A549 treated with Hydrocortisone at 1 μM for 4 hours (cell line): ENCODE data around the gene TXNDC17. TPM values are rescaled to one million over a fixed set of nuclear protein-coding genes. Genes with fewer than 3 reads are reported as not detected.

Source experiments
- total RNA-seq: library from RNA; stranded (reverse); fragments of 200-300 nt; extraction: Qiagen RNA extraction; gene quantifications from 5 replicates; pipeline ENCODE4 v1.2.3, GENCODE V29; 2022

Gene TXNDC17
- 410 to 467 TPM (median 430 TPM) in 5 replicates for total RNA-seq

DNA sequence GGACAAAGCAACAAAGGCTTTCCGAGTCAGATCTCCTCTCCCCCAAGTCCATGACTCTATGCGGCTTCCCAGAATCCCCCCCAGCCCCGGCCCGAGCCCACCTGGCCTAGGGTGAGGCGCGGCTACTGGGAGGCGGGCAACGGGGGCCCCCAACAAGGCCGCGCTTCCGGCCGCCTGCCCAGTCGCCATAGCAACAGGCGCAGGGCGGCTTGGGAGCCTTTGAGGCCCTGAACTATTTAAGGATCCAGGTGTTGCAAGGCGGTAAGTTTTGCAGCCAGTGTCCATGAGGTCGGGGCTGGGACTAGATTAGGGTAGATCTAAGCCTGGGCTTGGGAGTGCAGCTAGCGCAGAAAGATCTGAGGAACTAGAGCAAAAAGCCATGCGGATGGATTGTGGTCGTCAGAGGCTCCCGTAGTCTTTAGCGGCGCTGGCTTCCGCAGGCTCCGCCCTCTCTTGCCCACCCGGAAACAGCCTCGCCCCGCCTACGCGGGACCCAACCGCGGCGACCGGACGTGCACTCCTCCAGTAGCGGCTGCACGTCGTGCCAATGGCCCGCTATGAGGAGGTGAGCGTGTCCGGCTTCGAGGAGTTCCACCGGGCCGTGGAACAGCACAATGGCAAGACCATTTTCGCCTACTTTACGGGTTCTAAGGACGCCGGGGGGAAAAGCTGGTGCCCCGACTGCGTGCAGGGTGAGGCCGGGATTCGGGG is at the start of gene TXNDC17, which contains the start of gene KIAA0753:
TSS of gene TXNDC17 (plus strand) at position 525 of the 711 bp plus-strand sequence. CDS start at position 548, 23 bp downstream.
TSS of gene KIAA0753 (minus strand) at position 176 of the 711 bp plus-strand sequence. CDS start 5,608 bp downstream, outside the sequence.

DNA sequence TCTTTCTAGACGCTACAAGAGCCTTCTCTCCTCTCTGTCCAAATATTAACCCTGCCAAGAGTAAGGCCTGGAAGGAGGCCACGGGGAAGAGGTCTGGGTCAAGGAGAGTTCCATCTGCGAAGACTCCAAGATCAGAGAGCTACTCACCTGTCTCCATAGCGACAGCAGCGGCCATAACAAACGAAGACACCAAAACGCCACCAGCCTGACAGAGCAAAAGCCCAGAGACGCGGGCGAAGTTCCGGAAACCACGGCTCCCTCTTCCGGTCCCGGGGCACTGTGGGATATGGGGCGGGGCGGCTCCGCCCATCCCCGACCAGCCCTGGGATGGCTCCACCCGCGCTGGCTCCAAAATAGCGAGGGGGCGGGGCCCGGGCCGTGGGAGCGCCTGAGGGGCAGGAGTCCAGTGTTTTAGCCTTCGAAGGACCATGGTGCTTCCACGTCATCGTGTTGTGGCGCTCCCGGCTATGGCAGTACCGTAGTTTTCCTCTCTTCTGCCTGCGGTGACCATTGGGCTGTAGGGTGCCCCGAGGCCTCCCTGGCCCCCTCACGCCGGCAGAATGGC is 10.6 kb downstream of the TXNDC17 start, which contains the start of the genes C17orf100 and MED31:
TSS of gene C17orf100 (plus strand) at position 409 of the 565 bp plus-strand sequence. CDS start at position 561, 152 bp downstream.
TSS of gene MED31 (minus strand) at position 252 of the 565 bp plus-strand sequence. CDS start at position 175, 77 bp downstream.

Other genes starting within 250 kb of the TXNDC17 start
- gene AIPL1, start 205.9 kb upstream of the TXNDC17 start, total RNA-seq, result not detected in 5 replicates
- 41.3 to 51.1 TPM (median 48.2 TPM) in 5 replicates for gene PIMREG, start 196.6 kb upstream of the TXNDC17 start, total RNA-seq
- 1.7 to 2.8 TPM (median 2.1 TPM) in 5 replicates for gene PITPNM3, start 84.5 kb upstream of the TXNDC17 start, total RNA-seq
- 19.5 to 22.4 TPM (median 20.3 TPM) in 5 replicates for gene KIAA0753, start 349 bp upstream of the TXNDC17 start, total RNA-seq
- 18.2 to 34.0 TPM (median 30.4 TPM) in 5 replicates for gene MED31, start 10.5 kb downstream of the TXNDC17 start, total RNA-seq
- gene C17orf100, start 10.7 kb downstream of the TXNDC17 start, total RNA-seq, result 1.8 to 3.3 TPM (median 2.8 TPM) in 5 replicates
- 0.13 to 0.47 TPM (median 0.15 TPM) in 5 replicates for gene SLC13A5, start 72.3 kb downstream of the TXNDC17 start, total RNA-seq
- not detected in 5 replicates for gene XAF1, start 115.0 kb downstream of the TXNDC17 start, total RNA-seq
- not detected in 5 replicates for gene FBXO39, start 135.2 kb downstream of the TXNDC17 start, total RNA-seq
- gene TEKT1, start 190.7 kb downstream of the TXNDC17 start, total RNA-seq, result 0.03 to 0.27 TPM (median 0.16 TPM) in 5 replicates